Skeletal muscle cell (primary cell): ENCODE results near the gene SRRD.

Source experiments
- DNase-seq: peaks from one replicate; pipeline ENCODE4 v3.0.0-alpha.2; 2010; ENCODE audit warnings: low read depth
- H3K4me3 ChIP-seq: 2 replicates; pipeline ENCODE4 v1.5.1; 2011; ENCODE audit warnings: low read depth, mild to moderate bottlenecking, control low read depth, low read length, moderate library complexity

Gene SRRD

DNA sequence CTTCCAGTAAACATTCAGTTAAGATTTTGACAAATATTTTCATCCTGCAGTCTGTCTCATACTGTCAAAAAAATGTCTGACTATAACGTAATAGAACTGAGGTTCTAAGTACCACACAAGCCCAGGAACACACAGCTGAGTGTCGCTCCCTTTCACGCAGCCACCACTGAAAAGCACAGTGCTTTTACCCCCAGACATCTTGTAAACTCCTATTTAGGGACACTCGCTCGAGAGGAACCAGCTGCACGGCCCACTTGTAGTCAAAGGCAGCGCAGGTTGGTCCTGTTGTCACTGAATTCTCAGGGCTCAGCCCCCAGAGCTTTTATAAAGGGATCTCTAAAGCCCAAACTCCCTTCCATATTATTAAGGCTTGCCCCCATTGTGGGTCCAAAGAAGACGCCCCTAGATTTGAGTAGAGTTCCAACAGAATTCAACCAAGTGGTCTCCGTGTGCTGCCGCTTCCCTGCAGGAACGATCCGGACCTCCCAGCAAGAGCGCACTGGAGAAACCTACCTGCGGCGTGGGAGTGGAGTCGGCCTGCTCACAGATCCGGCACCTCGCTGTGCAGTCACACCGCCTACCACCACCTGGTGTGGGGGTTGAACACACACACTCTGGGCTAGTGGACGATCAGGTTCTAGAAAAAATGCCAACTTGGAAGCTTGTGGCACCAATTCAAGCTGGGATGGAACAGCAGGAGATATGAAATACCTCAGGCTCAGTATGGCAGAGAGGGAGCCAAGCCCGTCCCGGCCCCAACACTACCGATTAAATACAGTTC is 31.3 kb upstream of the SRRD start:
- no peak for DNase-seq
- H3K4me3 ChIP-seq, result no peak overlapping the region

GRCh38 chr22:26453216-26453615 is 30.5 kb upstream of the SRRD start:
- DNase-seq, result no peak

GRCh38 chr22:26453812-26454500 is 29.7 kb upstream of the SRRD start:
- no peak overlapping the region for H3K4me3 ChIP-seq
- no peak for DNase-seq

More at GRCh38 chr22:26453216-26453615, 30.5 kb upstream of the SRRD start:
- no peak overlapping the region for H3K4me3 ChIP-seq

GRCh38 chr22:26457661-26458272 is 25.9 kb upstream of the SRRD start:
- H3K4me3 ChIP-seq, result no peak overlapping the region
- no peak for DNase-seq

GRCh38 chr22:26460202-26460601 is 23.5 kb upstream of the SRRD start:
- no peak overlapping the region for H3K4me3 ChIP-seq
- no peak for DNase-seq

DNA sequence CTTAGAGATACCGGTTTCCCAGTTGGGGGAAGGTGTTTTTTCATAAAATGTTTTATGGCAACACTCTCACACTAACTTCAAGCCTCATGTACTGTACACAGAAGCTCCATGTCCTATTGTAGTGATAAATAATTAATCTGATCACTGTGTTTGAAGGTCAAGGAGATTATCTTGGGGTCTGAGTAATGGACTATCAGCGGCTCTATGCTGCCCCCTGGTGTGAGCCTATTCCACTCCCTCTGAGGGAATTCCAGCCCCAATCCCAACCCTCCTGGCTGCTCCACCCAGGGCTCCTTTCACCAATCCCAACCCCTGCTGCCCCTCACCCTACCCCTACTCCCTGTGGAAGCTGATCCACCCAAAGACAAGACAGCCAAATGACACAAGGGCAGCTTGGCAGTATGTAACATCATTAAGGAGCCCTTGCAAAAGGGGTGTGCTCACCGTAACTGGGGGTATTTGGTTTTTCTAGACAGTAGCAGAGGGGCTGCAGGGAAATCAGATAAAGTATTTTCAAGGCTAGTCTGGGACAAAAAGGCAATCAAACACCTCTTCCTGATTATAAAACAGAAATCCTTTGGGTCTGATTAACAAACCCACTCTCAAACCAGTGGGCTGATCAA is 22.4 kb upstream of the SRRD start:
- no peak for DNase-seq
- no peak overlapping the region for H3K4me3 ChIP-seq

DNA sequence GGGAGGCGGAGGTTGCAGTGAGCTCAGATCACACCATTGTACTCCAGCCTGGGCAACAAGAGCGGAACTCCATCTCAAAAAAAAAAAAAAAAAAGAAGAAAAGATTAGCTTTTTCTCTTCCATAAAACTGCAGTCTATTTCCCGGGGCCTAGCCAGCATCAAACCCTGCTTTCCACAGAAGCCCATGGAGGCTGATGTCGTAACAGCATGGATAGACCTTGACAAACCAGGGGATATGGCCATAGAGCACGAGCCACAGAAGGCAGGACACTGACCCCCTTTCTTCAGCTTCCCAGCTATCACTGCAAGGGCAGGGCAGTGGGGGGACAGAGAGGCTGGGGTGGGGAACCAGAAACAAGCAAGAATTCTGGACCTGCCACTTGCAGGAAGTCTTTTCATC is 21.6 kb upstream of the SRRD start:
- H3K4me3 ChIP-seq, result no peak overlapping the region

DNA sequence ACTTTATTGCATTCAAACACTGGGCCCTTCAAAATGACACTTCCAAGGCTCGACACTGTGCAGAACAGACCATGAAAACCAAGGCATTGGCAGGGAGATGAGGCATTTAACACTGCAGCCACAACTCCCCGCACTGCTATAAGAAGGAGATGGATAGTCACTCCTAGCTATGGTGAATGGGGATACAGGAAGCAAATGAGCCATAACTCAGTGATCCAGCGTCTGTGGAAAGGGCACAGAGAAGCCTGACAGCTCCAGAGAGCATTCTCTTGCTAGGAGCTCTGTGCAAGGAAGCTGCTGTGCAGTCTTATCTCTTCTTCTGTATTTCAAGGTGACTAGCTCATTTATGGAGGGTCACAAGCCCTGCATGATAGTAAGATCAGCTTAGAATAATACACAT is 21.0 kb upstream of the SRRD start:
- DNase-seq, result no peak

More for the DNA sequence above, 21.6 kb upstream of the SRRD start:
- DNase-seq, result no peak

GRCh38 chr22:26463101-26463661 is 20.5 kb upstream of the SRRD start:
- peak; percentile 41 for DNase-seq

More for the DNA sequence above, 21.0 kb upstream of the SRRD start:
- no peak overlapping the region for H3K4me3 ChIP-seq

GRCh38 chr22:26463688-26464087 is 20.0 kb upstream of the SRRD start:
- DNase-seq, result no peak
- no peak overlapping the region for H3K4me3 ChIP-seq

More at GRCh38 chr22:26463101-26463661, 20.5 kb upstream of the SRRD start:
- no peak overlapping the region for H3K4me3 ChIP-seq

- no peak for DNase-seq
- H3K4me3 ChIP-seq, result no peak overlapping the region
Observed at GRCh38 chr22:26464312-26464711, 19.4 kb upstream of the SRRD start.

DNA sequence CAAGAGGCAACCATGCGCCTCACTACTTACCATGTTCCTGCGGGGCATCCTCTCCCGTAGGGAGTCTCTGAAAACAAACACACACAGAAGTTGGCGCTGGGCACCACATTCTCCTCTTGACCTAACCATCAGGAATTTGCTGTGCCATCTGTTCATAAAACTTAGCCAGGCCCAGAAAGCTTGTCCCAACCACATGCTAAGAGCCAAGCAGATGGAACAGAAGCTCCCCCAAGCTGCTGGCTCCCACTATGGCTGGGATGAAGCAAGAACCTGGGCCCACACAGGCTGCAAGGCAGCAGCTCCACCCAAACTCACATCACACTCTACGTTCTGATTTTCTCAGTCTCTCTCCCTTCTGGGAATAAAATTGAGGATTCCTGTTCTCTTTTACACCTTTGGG is 17.5 kb upstream of the SRRD start:
- DNase-seq, result no peak
- H3K4me3 ChIP-seq, result no peak overlapping the region

DNA sequence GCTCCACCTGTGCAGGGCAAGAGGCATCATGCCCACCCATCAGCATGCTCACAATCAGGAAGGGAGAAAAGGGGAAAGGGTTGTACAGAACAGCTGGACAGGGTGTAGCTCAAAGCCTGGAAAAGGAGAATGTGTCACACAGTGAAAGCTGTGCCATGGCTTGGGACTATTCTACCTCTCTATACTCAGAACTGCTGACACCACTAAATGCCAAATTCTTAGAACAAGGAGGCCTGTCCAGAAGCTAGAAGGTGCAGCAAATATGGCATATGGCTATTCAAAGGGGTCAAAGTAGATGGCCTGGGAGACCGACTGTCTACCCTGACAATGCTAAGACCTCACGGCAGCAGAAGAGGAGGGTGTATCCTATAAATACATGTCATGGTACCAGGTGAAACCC is 12.9 kb upstream of the SRRD start:
- no peak for DNase-seq
- H3K4me3 ChIP-seq, result no peak overlapping the region

- DNase-seq, result peak; percentile 59
- no peak overlapping the region for H3K4me3 ChIP-seq
Observed at GRCh38 chr22:26471522-26471921, 12.2 kb upstream of the SRRD start.

GRCh38 chr22:26474682-26475081 is 9.0 kb upstream of the SRRD start:
- no peak overlapping the region for H3K4me3 ChIP-seq
- no peak for DNase-seq

DNA sequence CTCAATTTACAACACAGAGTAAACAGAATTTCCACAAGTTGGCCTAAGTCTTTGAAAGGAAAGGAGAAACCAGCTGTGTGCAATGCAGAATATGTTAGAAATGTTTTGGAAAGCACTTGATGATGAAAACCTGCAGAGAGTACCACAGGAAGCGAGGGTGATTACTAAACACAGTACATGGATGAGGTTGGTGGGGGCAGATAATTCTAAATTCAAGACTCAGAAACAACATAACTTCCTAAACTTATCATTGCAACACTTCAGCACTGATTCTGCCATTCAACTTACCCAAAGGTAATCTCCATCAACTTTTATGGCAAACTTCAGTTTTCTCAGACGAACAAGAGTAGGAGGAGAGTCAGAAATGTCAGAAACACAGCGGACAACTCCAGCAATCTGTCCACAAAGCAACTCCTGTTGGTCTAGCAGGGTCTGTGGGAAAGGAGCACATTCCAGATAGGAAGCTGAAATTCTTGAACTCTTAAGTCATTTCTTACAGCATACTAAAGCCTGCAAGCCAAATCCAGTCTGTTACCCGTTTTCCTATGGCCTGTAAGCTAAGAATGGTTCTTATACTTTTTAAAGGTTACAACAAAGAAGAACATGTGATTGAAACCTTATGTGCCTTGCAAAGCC is 6.9 kb upstream of the SRRD start:
- no peak for DNase-seq
- H3K4me3 ChIP-seq, result no peak overlapping the region

GRCh38 chr22:26477341-26477731 is 6.3 kb upstream of the SRRD start:
- no peak for DNase-seq
- no peak overlapping the region for H3K4me3 ChIP-seq

DNA sequence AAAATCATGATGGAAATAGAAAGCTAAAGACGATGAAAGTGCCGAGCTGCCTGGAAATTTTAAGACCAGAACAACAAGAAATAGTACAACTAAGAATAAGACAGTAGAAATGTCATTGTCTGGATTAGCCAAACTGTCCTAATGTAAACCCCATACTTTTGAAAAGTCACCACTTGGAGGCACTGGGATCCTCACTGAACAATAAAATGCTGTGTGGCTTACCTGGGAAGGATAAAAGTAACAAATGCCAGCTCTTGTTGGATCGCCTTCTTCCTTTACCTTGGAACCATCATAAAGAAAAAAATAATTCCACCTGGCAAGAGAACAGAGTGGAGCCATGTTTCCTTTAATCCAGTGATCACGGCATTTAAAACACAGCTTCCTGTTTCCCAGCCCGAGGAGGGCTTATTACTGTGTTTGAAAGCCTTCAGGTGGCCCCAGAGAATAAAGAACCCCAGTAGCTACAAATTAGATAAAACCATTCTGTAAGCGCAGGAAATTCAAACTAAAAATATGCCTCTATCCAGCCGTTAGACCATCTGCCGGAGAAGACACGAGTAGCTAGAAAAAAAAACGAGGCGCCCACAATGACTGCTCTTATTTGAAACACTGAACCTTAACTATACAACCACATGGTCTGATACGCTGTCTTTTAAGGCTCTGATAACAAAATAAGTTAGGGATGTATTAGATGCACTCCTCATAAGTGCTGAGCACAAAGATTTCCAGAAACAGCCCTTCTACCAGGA is 4.5 kb upstream of the SRRD start:
- no peak for DNase-seq
- H3K4me3 ChIP-seq, result no peak overlapping the region
